Spleen (tissue), 11 donors: Measurements from ENCODE around the gene VPS9D1. TPM values are rescaled to one million over a fixed set of nuclear protein-coding genes. Genes with fewer than 3 reads are reported as not detected.
"Not testable (repeated sequence)": the region's sequence is repeated elsewhere in the genome, so short reads cannot be mapped to it uniquely, and the experiment has no call there.

Experiments used
- DNase-seq: peaks from one replicate; pipeline ENCODE4 v3.0.0-alpha.2; 2020
- H3K27ac ChIP-seq, 8 donors: fragments of 200-600 bp; sonication (generic) in 7 of 8; 1 replicate in 4 of 8; 2 replicates in 4 of 8; pipeline versions ENCODE4 v1.5.0 to v1.8.0; 2016 to 2021; ENCODE audit warnings: inconsistent platforms in 4 of 8, mild to moderate bottlenecking in 4 of 8, moderate library complexity in 1 of 8
- H3K27me3 ChIP-seq, 7 donors: fragments of 200-600 bp; sonication (generic) in 6 of 7; replicated peaks in 1 of 7; 1 replicate in 4 of 7; 2 replicates in 3 of 7; pipeline versions ENCODE4 v1.5.0 to v1.8.0; 2016 to 2021; ENCODE audit warnings: inconsistent platforms in 3 of 7, mild to moderate bottlenecking in 1 of 7
- H3K36me3 ChIP-seq, 6 donors: fragments of 200-600 bp; sonication (generic) in 5 of 6; 1 replicate in 4 of 6; 2 replicates in 2 of 6; pipeline versions ENCODE4 v1.5.0 to v1.8.0; 2016 to 2021; ENCODE audit warnings: inconsistent platforms in 2 of 6
- H3K4me1 ChIP-seq, 6 donors: fragments of 200-600 bp; sonication (generic) in 5 of 6; 1 replicate in 3 of 6; 2 replicates in 3 of 6; pipeline versions ENCODE4 v1.5.0 to v1.8.0; 2016 to 2021; ENCODE audit warnings: inconsistent platforms in 3 of 6
- H3K4me3 ChIP-seq, 8 donors: fragments of 200-600 bp; sonication (generic) in 7 of 8; 1 replicate in 4 of 8; 2 replicates in 4 of 8; pipeline versions ENCODE4 v1.5.0 to v1.8.0; 2016 to 2021; ENCODE audit warnings: inconsistent platforms in 4 of 8, mild to moderate bottlenecking in 4 of 8, moderate library complexity in 2 of 8
- H3K9me3 ChIP-seq, 8 donors: fragments of 200-600 bp; sonication (generic) in 7 of 8; 1 replicate in 4 of 8; 2 replicates in 4 of 8; pipeline versions ENCODE4 v1.5.0 to v1.8.0; 2016 to 2021; ENCODE audit warnings: inconsistent platforms in 4 of 8
- POLR2A ChIP-seq, 3 donors: fragments of 450-650 bp; IDR thresholded peaks; one replicate each; pipeline ENCODE4 v1.5.1; 2017; ENCODE audit warnings: antibody characterized with exemption in 3 of 3, mild to moderate bottlenecking in 1 of 3
- POLR2AphosphoS5 ChIP-seq, 3 donors: sonication (generic); formaldehyde crosslinking; IDR thresholded peaks; one replicate each; pipeline ENCODE4 v1.5.1; 2017; ENCODE audit warnings: antibody characterized with exemption in 3 of 3
- WGBS, 5 donors: extraction: QIAGEN DNeasy Blood & Tissue Kit in 3 of 5; methylation state at CpG; one replicate each; pipeline versions ENCODE4 v1.1.5 to v1.1.7; 2013 to 2018; 5-methylcytosine and 5-hydroxymethylcytosine counted together
- intact Hi-C: fragments of 100-400 bp; cut with DNase I; formaldehyde crosslinking; loops from one replicate; pipeline ENCODE4 v1.15.0; 2023; ENCODE audit warnings: low total_unique reads
- polyA plus RNA-seq, 3 donors: library from polyadenylated mRNA; stranded (reverse); fragments of 200-250 nt; gene quantifications; one replicate each; pipeline ENCODE4 v1.2.1, GENCODE V29; 2013
- total RNA-seq, 7 donors: library from RNA; depleted of rRNA in 3 of 7; stranded (reverse); fragments of >200 nt in 3 of 7; fragmentation: NEBNext Ultra II Directional in 4 of 7; extraction: Animal tissue kit (Norgen Biotek cat#: 25700) in 4 of 7; gene quantifications; one replicate each; pipeline versions ENCODE4 v1.1.0 to v1.2.1, GENCODE V29; 2016 to 2021
- TF ChIP-seq, protein P1 (sequence below), 11 experiments: fragments of 200-600 bp in 7 of 11; fragments of 450-650 bp in 4 of 11; sonication (generic) in 4 of 11; IDR thresholded peaks in 8 of 11; conservative IDR thresholded peaks in 3 of 11; 1 replicate in 7 of 11; 2 replicates in 4 of 11; pipeline versions ENCODE4 v1.4.0 to v1.8.0; 2016 to 2021; ENCODE audit warnings: antibody characterized with exemption in 11 of 11, inconsistent platforms in 4 of 11, mild to moderate bottlenecking in 1 of 11
- donor health status: healthy with polysubstance abuse.
- donor health status: DM: no; HTN: no; CAD: no; lungs with moderate emphysema.
- donor health status: DM: no; HTN: no; CAD: no.
- donor health status: Bipolar disorder and iron deficiency.
- donor health status: healthy.
- donor health status: DM: no; HTN: no; CAD: no.
- donor health status: DM: yes; HTN: yes; CAD: no.

VPS9D1 gene
- total and polyA plus RNA-seq, 10 donors: 6.0 to 37.2 (median 19.3) TPM

GRCh38 chr16:89685916-89686315 lies 34.8 kb downstream of the VPS9D1 start:
- peak overlapping the region in 4 of 8 donors; percentile 81 to 98 (median 96) for H3K4me3 ChIP-seq
- peaks cover 7 to 33% (median 19%) of the 10 kb centered on the region in 6 donors for H3K4me1 ChIP-seq
- H3K27ac ChIP-seq: peak overlapping the region in 1 of 8 donors; percentile 96
- peaks cover 0 to 22% (median 8%) of the 10 kb centered on the region in 6 donors for H3K36me3 ChIP-seq
- TF ChIP-seq POLR2AphosphoS5 (IDR thresholded peaks at IDR 0.05) (no peak), POLR2A (IDR thresholded peaks at IDR 0.05) (no peak)
- TF ChIP-seq, protein P1, sequence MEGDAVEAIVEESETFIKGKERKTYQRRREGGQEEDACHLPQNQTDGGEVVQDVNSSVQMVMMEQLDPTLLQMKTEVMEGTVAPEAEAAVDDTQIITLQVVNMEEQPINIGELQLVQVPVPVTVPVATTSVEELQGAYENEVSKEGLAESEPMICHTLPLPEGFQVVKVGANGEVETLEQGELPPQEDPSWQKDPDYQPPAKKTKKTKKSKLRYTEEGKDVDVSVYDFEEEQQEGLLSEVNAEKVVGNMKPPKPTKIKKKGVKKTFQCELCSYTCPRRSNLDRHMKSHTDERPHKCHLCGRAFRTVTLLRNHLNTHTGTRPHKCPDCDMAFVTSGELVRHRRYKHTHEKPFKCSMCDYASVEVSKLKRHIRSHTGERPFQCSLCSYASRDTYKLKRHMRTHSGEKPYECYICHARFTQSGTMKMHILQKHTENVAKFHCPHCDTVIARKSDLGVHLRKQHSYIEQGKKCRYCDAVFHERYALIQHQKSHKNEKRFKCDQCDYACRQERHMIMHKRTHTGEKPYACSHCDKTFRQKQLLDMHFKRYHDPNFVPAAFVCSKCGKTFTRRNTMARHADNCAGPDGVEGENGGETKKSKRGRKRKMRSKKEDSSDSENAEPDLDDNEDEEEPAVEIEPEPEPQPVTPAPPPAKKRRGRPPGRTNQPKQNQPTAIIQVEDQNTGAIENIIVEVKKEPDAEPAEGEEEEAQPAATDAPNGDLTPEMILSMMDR (IDR thresholded peaks at IDR 0.05 in 8 of 11, conservative IDR thresholded peaks at IDR 0.05 in 3 of 11): no peak
- intact Hi-C loops: no loop called here
- DNase-seq: no peak
- H3K27me3 ChIP-seq: no peaks in the 10 kb centered on the region
- 87 to 100% (median 95%) methylated on average over 1 of the region's 1 CpG; no CpG with 5 or more reads in 1 of the 5 donors for WGBS, 5 donors
- H3K9me3 ChIP-seq: no peaks in the 10 kb centered on the region

GRCh38 chr16:89678258-89678657 lies 42.4 kb downstream of the VPS9D1 start:
- WGBS, 5 donors: 90 to 100% (median 98%) methylated on average over 2 of the region's 2 CpGs
- Histone ChIP-seq H3K27ac (no peak overlapping the region), H3K36me3 (no peaks in the 10 kb centered on the region), H3K9me3 (peaks cover 0 to 26% (median 20%) of the 10 kb centered on the region in 8 donors), H3K4me3 (no peak overlapping the region), H3K4me1 (no peaks in the 10 kb centered on the region), H3K27me3 (no peaks in the 10 kb centered on the region)
- DNase-seq: no peak
- TF ChIP-seq, protein P1 (IDR thresholded peaks at IDR 0.05 in 8 of 11, conservative IDR thresholded peaks at IDR 0.05 in 3 of 11): no peak
- TF ChIP-seq POLR2AphosphoS5 (IDR thresholded peaks at IDR 0.05) (no peak), POLR2A (IDR thresholded peaks at IDR 0.05) (no peak)
- intact Hi-C loops: no loop called here

DNA sequence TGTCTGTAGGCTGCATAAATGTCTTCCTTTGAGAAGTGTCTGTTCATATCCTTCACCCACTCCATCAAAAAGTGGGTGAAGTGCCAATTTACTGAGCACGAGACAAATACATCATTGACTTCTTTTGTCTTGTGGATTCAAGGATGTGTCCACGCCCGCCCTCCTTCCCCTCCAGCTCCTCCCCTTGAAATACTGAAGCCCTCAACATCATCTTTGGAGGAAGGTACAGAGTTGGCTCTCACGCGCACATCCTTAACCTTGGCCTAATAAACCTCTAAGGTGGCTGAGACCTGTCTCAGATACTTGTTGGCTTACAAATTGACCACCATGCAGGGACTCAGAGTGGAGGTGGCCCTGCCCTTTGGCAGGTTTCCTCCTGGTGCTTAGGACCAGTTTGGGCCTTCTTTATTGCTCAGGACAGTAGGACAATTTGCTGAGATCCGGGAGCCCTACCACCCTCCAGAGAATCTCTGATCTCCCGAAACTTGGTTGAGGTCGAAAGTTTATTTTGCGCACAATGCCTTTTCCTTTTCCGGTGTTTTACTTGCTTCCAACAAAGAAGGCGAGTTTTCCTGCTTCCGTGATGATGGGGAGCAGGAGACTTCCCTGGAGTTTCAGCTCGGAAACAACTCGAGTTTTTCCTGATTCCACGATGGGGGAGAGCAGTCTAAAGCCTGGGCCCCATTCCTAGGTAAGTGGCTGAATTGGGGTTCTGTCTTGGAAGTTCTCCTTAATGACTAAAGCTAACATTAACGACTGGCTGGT lies 48.3 kb downstream of the VPS9D1 start:
- H3K27me3 ChIP-seq: no peaks in the 10 kb centered on the region
- H3K27ac ChIP-seq: no peak overlapping the region
- 84 to 90% (median 88%) methylated on average over 16 of the region's 16 CpGs for WGBS, 5 donors
- no peak for DNase-seq
- no peak for TF ChIP-seq POLR2A (IDR thresholded peaks at IDR 0.05)
- TF ChIP-seq, protein P1 (IDR thresholded peaks at IDR 0.05 in 8 of 11, conservative IDR thresholded peaks at IDR 0.05 in 3 of 11): no peak
- no peak for TF ChIP-seq POLR2AphosphoS5 (IDR thresholded peaks at IDR 0.05)
- peaks cover 0 to 16% (median 8%) of the 10 kb centered on the region in 6 donors for H3K4me1 ChIP-seq
- peaks cover 0 to 10% (median 0%) of the 10 kb centered on the region in 6 donors for H3K36me3 ChIP-seq
- intact Hi-C loops: no loop called here
- peaks cover 0 to 6% (median under 1%) of the 10 kb centered on the region in 8 donors for H3K9me3 ChIP-seq
- H3K4me3 ChIP-seq: no peak overlapping the region

DNA sequence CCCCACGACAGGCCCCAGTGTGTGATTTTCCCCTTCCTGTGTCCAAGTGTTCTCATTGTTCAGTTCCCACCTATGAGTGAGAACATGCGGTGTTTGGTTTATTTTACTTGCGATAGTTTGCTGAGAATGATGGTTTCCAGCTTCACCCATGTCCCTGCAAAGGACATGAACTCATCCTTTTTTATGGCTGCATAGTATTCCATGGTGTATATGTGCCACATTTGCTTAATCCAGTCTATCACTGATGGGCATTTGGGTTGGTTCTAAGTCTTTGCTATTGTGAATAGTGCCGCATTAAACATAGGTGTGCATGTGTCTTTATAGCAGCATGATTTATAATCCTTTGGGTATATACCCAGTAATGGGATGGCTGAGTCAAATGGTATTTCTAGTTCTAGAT lies 49.1 kb downstream of the VPS9D1 start:
- H3K9me3 ChIP-seq, H3K4me3 ChIP-seq, DNase-seq, H3K27me3 ChIP-seq, H3K27ac ChIP-seq, intact Hi-C loops: not testable (repeated sequence)
- 85 to 95% (median 92%) methylated on average over 4 of the region's 4 CpGs for WGBS, 5 donors
- Histone ChIP-seq H3K4me1 (peaks cover 0 to 16% (median 8%) of the 10 kb centered on the region in 6 donors), H3K36me3 (peaks cover 0 to 10% (median 0%) of the 10 kb centered on the region in 6 donors)
